Myocyte (in vitro differentiated cells): ENCODE measurements around the gene CELSR1. TPM values are rescaled to one million over a fixed set of nuclear protein-coding genes. Genes with fewer than 3 reads are reported as not detected.
A peak's percentile ranks its signal among the peaks of the same experiment; 100 is the strongest.
"Not testable (repeated sequence)": the region's sequence is repeated elsewhere in the genome, so short reads cannot be mapped to it uniquely, and the experiment has no call there.

Source experiments
- DNase-seq: peaks from one replicate; pipeline ENCODE4 v3.0.0-alpha.2; 2012; ENCODE audit warnings: low read depth
- total RNA-seq: library from RNA; depleted of rRNA; stranded (reverse); fragments of >200 nt; gene quantifications from 2 replicates; pipeline ENCODE4 v1.2.3, GENCODE V29; 2014

Gene CELSR1
- total RNA-seq, 1 donor from 2014 or later, result 1.3 TPM

DNA sequence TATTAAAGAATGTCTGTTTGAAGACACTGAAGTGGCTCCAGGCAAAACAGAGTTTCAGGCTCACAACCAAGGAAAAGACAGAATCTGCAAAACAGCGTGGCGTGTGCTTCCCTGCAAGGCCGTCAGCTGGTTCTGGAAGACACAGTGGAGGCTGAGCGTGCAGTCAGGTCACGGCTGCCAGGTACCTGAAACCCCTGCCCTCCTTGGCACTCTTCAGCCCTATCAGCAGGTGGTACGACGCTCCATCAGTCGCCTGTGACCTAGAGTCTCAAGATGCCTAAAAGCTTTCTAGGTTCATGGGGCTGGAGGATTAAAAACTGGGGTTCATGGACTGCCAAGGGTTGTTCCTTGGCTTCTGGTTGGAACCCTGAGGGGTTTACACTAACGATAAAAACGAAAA lies 136.1 kb downstream of the CELSR1 start:
- DNase-seq, result no peak

GRCh38 chr22:46399251-46400024 lies 138.0 kb downstream of the CELSR1 start:
- DNase-seq, result no peak

GRCh38 chr22:46397951-46398350 lies 139.5 kb downstream of the CELSR1 start:
- no peak for DNase-seq

GRCh38 chr22:46397514-46397913 lies 139.9 kb downstream of the CELSR1 start:
- no peak for DNase-seq

DNA sequence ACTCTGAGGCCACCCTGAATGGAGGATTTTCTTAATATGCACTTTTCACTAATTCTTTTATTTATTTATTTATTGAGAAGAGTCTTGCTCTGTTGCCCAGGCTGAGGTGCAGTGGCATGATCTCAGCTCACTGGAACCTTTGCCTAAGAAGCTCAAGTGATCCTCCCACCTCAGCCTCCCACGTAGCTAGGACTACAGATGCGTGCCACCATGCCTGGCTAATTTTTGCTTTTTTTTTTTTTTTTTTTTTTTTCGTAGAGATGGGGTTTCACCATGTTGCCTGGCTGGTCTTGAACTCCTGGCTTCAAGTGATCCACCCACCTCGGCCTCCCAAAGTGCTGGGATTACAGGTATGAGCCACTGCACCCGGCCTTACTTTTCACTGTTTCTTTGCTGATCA lies 140.4 kb downstream of the CELSR1 start:
- DNase-seq, result not testable (repeated sequence)

DNA sequence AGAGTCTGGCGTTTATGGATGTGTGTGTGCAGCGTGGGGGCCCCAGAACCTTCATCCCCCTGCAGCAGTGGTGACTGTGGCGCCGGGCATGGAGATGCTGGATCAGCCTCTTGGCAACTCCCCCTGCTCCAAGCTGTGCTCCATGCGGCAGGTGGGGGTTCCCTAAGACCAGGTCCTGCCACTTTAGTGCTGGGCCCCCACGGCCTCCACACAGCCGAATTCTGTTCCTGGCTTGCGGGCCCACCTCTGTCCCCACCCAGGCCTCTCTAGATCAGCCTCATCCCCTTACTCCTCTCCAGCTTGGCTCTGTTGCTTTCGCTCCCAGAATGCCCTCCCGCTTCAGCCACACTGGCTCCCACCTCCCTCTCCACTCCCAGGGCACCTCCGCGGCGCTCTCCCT lies 142.3 kb downstream of the CELSR1 start:
- no peak for DNase-seq

- DNase-seq, result no peak
Measured at GRCh38 chr22:46394622-46395021, 142.8 kb downstream of the CELSR1 start.

DNA sequence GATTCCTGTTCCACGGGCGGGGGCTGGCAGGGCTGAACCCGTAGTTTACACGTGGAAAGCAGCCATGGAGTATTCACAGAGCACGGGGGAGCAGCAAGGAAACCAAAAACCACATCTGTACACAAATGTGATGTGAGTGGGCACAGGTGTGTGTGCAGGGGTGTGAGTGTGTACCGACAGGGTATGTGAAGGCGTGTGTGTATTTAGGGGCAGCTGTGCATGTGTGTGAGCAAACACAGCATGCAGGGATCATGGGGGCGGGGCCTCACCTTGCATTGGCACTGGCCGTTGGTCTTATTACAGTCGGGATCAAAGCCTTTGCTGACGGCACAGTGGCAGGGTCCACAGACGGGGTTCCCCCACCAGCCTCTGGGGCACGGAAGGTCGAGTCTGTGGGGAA lies 143.5 kb downstream of the CELSR1 start:
- no peak for DNase-seq

DNA sequence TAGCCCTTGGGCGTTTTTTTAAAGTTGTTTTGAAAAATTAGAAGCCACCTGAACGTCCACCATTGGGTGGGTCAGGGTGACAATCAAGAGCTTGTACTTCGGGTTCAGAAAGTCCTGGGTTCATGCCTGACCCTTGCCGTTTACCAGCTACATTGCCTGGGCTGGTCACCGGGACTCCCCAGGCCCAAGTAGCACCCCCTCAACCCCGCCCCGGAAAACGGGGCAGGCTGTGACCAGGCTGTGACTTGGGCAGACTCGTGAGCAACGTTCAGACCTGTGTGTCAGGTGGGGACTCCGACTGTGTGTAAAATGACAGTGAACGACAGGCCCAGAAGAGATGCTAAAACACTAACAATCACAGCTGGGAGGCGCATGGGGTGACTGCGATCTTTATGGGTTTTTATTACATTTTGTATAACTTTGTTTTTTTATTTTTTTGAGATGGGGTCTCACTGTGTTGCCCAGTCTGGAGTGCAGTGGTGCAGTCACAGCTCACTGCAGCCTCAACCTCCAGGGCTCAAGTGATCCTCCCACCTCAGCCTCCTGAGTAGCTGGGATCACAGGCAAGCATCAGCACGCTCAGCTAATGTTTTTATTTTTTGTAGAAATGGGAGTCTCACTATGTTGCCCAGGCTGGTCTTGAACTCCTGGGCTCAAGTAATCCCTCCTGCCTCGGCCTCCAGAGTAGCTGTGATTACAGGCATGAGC lies 145.1 kb downstream of the CELSR1 start:
- DNase-seq, result no peak

DNA sequence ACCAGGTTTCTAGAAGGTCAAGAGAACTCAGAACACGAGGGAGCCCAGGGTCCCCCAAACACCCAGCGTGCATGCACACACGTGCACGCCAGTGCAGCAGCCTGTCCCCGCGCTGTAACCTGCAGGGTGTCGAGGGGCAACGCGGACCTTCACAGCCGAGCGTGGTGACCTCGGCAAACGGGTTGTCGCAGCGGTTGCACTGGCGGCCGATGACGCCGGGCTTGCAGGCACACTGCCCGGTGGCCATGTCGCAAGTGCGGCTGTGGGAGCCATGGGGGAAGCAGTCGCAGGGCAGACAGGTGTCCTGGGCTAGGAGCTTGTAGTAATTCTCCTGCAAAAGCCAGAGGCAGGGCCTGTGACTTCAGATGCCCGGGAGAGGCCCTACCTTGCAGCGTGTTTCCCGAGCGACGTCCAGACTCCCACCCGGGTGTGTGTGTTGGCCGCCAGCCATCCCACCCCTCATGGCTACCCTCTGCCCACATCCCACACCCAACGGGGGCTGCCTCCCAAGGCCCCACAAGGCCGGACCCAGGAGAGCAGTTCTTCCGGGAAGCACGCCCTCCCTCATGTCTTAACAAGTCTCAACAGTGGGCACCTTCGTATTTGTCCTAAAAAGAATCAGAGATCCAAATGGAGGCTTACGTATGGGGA lies 145.8 kb downstream of the CELSR1 start:
- no peak for DNase-seq

DNA sequence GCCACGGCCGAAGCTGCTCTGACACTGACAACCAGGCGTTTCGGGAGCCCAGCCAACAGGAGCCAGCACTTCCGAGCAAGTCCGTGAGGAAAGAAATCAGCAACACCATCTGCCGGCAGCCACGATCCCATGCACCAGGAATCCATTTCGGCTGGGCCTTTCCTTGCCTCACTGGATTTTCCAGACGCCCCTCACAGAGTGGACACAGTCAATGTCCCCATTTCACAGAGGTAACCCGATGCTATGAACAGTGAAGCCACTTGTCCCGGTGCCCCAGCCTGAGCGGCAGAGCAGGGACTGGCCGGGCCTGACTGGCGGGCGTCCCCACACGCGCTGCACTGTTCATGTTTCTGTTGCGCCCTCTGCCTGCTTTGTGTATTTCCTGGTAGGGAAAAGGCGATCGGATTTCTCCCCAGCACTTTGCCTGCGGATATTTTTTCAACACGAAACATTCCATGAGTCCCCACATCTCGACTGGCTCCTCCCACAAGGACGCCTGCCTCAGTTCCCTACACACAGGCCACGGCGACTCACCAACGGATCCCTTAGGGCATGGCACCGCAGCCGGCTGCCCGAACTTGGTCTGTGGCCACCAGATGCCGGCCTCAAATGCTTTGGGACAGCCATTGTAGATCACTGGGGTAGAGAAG lies 146.6 kb downstream of the CELSR1 start:
- DNase-seq, result peak; percentile 89

DNA sequence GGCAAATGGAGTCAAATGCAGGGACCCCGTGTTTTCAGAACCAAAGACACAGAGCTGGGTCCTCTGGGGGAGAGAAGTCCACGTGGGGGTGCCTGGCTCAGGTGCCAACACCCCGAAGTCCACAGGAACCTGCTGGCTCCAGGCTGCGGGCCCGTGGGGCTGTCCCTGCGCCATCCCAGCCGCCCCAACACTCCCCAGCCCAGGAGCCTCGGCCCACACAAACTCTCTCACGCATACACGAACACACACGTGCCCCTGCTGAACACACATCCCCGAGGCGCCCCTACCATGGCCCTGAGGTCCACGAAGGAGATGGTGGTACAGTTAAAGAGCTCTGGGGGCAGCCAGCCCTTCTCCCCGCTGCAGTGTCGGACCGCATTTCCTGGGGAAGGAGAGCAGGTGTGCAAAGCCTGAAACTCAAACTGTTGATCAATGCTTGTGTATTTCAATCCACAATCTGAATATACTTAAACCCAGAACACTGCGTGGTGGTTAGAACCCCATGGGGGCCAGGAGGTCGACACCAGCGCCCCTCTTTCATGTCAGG lies 147.2 kb downstream of the CELSR1 start:
- no peak for DNase-seq

DNA sequence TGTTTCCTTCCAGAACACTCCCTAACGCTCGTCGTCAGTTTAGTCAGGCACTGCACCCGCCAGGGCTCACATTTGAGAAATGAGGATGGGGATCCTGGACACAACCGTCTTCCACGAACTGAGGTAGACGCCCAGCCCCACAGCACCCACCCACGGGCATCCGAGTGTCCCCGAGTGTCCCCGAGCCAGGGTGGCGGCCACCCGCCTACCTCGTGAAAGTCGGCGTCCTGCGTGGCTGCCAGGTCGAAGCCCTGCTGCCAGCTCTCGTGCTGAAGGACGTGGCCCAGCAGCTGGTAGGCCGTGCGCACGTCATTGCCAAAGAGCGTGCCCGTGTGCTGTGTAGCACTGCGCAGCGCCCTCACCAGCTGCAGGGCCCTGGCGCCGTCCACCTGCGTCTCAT lies 148.3 kb downstream of the CELSR1 start:
- no peak for DNase-seq

DNA sequence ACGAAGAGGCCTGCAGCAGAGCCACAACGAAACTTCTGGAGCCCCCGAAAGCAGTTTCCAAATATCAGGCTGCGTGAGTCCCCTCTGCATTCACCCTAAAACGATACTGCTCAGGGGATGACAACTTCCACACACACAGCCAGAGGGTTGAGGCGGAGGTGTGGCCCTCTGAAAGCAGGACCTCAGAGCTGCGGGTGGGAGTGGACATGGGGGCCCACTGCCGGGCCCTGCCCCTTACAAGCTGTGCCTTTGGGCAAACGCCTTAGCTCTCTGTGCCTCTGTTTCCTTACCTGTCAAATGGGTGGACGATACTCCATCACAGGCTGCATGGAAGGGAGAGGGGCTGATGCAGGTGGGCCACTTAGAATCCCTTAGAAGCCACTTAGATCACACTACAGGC lies 148.8 kb downstream of the CELSR1 start:
- no peak for DNase-seq

- DNase-seq, result no peak
Measured at GRCh38 chr22:46387748-46388147, 149.7 kb downstream of the CELSR1 start.

- no peak for DNase-seq
Measured at GRCh38 chr22:46386312-46386711, 151.1 kb downstream of the CELSR1 start.

DNA sequence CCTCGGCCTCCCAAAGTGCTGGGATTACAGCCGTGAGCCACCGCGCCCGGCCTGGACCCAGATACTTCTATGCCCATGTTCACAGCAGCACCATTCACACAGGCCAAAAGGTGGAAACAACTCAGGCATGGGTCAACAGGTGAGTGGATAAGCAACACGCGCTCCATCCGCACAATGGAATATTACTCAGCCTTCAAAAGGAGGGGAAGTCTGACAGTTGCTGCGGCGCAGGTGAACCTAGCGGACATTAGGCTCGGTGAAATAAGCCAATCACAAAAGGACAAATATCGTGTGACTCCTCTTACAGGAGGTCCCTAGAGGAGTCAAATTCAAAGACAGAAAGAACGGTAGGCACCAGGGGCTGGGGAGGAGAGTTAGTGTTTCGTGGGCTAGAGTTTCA lies 154.9 kb downstream of the CELSR1 start:
- no peak for DNase-seq

GRCh38 chr22:46381731-46382130 lies 155.7 kb downstream of the CELSR1 start:
- no peak for DNase-seq

GRCh38 chr22:46381142-46381541 lies 156.3 kb downstream of the CELSR1 start:
- peak; percentile 70 for DNase-seq

DNA sequence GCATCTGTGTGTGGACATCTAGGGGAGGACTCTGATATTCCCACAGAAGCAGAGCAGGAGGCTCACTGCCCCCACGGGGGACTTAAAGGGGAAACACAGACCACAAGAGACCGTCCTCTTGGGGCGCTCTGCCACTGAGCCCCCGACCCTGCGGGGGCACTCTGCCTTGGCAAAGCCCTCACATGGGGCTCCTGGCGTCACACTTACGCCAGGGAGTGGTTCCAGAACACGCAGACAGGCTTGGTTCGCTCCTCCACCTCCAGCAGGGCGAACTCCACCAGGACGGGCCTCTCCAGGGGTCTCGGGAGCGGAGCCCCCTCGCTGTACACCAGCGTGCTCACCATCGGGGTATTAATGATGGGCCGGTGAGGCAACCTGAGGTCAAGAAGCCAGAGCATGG lies 156.8 kb downstream of the CELSR1 start:
- no peak for DNase-seq

- DNase-seq, result no peak
Measured at GRCh38 chr22:46380069-46380468, 157.4 kb downstream of the CELSR1 start.
